SK-N-SH (cell line): ENCODE measurements around the gene IL32. TPM values are rescaled to one million over a fixed set of nuclear protein-coding genes. Genes with fewer than 3 reads are reported as not detected.
A peak's percentile ranks its signal among the peaks of the same experiment; 100 is the strongest.

Source experiments
- CTCF ChIA-PET: fragments of 300-600, 350-600 bp; formaldehyde crosslinking; extraction: SDS; loops from one replicate; lab custom pipeline; 2021; lab: Yijun Ruan, JAX
- POLR2A ChIA-PET: fragments of 350-600 bp; sonication (Branson Sonifier 250); formaldehyde crosslinking; extraction: SDS; loops from one replicate; lab custom pipeline; 2020; ENCODE audit warnings: antibody characterized with exemption, inconsistent platforms; lab: Yijun Ruan, JAX
- DNase-seq: peaks from one replicate; pipeline ENCODE4 v3.0.0; 2012
- H2AFZ ChIP-seq: fragments of 200-600 bp; sonication (generic); 2 replicates; pipeline ENCODE4 v1.8.1; 2016; ENCODE audit warnings: antibody characterized with exemption, mild to moderate bottlenecking, low read depth
- H3F3A ChIP-seq: fragments of 200-600 bp; sonication (generic); replicated peaks from 2 replicates; pipeline ENCODE3; 2016; ENCODE audit warnings: antibody characterized with exemption, mild to moderate bottlenecking; ENCODE audit not compliant: insufficient read depth
- H3K27ac ChIP-seq, 2 experiments: fragments of 200-500 bp in 1 of 2; fragments of 200-600 bp in 1 of 2; sonication (Bioruptor generic) in 1 of 2; sonication (generic), shearing (Covaris generic) in 1 of 2; 2 replicates each; pipeline versions ENCODE4 v1.5.1 to v1.6.1; 2014 to 2016; ENCODE audit warnings: low read depth in 2 of 2, inconsistent platforms in 1 of 2, low read length in 1 of 2, mild to moderate bottlenecking in 1 of 2, mixed read lengths in 1 of 2
- H3K27me3 ChIP-seq: fragments of 200-600 bp; sonication (generic), shearing (Covaris generic); 2 replicates; pipeline ENCODE4 v1.6.1; 2016; ENCODE audit warnings: mixed run types; ENCODE audit not compliant: insufficient read depth
- H3K36me3 ChIP-seq, 2 experiments: fragments of 200-500 bp in 1 of 2; fragments of 200-600 bp in 1 of 2; sonication (Bioruptor generic) in 1 of 2; sonication (generic) in 1 of 2; replicated peaks in 1 of 2; 2 replicates each; pipeline versions ENCODE3 to v1.5.1; 2014 to 2016; ENCODE audit warnings: low read length in 1 of 2, mild to moderate bottlenecking in 1 of 2; ENCODE audit not compliant: insufficient read depth in 2 of 2, control insufficient read depth in 1 of 2
- H3K4me1 ChIP-seq, 2 experiments: fragments of 200-500 bp in 1 of 2; fragments of 200-600 bp in 1 of 2; sonication (Bioruptor generic) in 1 of 2; sonication (generic), shearing (Covaris generic) in 1 of 2; 2 replicates each; pipeline versions ENCODE4 v1.5.1 to v1.6.1; 2014 to 2016; ENCODE audit warnings: low read depth in 1 of 2, low read length in 1 of 2, mixed run types in 1 of 2; ENCODE audit not compliant: insufficient read depth in 2 of 2, control insufficient read depth in 1 of 2
- H3K4me2 ChIP-seq: fragments of 200-600 bp; sonication (generic), shearing (Covaris generic); 2 replicates; pipeline ENCODE4 v1.6.1; 2017; ENCODE audit warnings: mixed run types
- H3K4me3 ChIP-seq, 2 experiments: fragments of 200-500 bp in 1 of 2; fragments of 200-600 bp in 1 of 2; sonication (Bioruptor generic) in 1 of 2; sonication (generic), shearing (Covaris generic) in 1 of 2; 2 replicates each; pipeline versions ENCODE4 v1.5.1 to v1.8.1; 2014 to 2016; ENCODE audit warnings: low read depth in 2 of 2, inconsistent platforms in 1 of 2, low read length in 1 of 2, mild to moderate bottlenecking in 1 of 2, mixed read lengths in 1 of 2, moderate library complexity in 1 of 2
- H3K79me2 ChIP-seq: fragments of 200-600 bp; sonication (generic); 2 replicates; pipeline ENCODE4 v1.8.1; 2017; ENCODE audit warnings: mild to moderate bottlenecking; ENCODE audit not compliant: insufficient read depth
- H3K9ac ChIP-seq: fragments of 200-600 bp; sonication (generic); 2 replicates; pipeline ENCODE4 v1.6.1; 2017; ENCODE audit warnings: mixed run types
- H3K9me2 ChIP-seq: fragments of 200-600 bp; sonication (generic); 2 replicates; pipeline ENCODE4 v1.6.1; 2017; ENCODE audit warnings: mixed run types
- H3K9me3 ChIP-seq: fragments of 200-600 bp; sonication (generic); 2 replicates; pipeline ENCODE4 v1.6.1; 2017; ENCODE audit warnings: mixed run types, mild to moderate bottlenecking, moderate library complexity
- H4K20me1 ChIP-seq: fragments of 200-600 bp; sonication (generic); 2 replicates; pipeline ENCODE4 v1.6.1; 2017; ENCODE audit warnings: mild to moderate bottlenecking, mixed run types; ENCODE audit not compliant: insufficient read depth
- ELF1 ChIP-seq: IDR thresholded peaks from 2 replicates; pipeline ENCODE4 v1.4.0; 2012
- EZH2phosphoT487 ChIP-seq: fragments of 200-600 bp; sonication (generic); IDR thresholded peaks from 2 replicates; pipeline ENCODE4 v1.6.1; 2017; ENCODE audit warnings: low read depth, mixed run types, mild to moderate bottlenecking, antibody characterized with exemption, moderate library complexity, borderline replicate concordance
- FOXM1 ChIP-seq: IDR thresholded peaks from 2 replicates; pipeline ENCODE4 v1.4.0; 2012; ENCODE audit warnings: low read depth, mild to moderate bottlenecking
- GABPA ChIP-seq: IDR thresholded peaks from 2 replicates; pipeline ENCODE4 v1.4.0; 2012; ENCODE audit warnings: low read depth, mild to moderate bottlenecking
- GATA2 ChIP-seq: sonication (generic); formaldehyde crosslinking; IDR thresholded peaks from 2 replicates; pipeline ENCODE4 v1.5.0; 2020; ENCODE audit warnings: mild to moderate bottlenecking, missing genetic modification reagents
- IRF3 ChIP-seq: fragments of 150-350 bp; IDR thresholded peaks from 2 replicates; pipeline ENCODE4 v1.6.1; 2016; ENCODE audit warnings: mild to moderate bottlenecking, low read depth, low read length
- NRF1 ChIP-seq: IDR thresholded peaks from 2 replicates; pipeline ENCODE4 v1.6.1; 2012; ENCODE audit warnings: low read depth, mild to moderate bottlenecking, low read length
- PBX3 ChIP-seq: IDR thresholded peaks from 2 replicates; pipeline ENCODE4; 2012
- POLR2AphosphoS5 ChIP-seq: IDR thresholded peaks from 2 replicates; pipeline ENCODE4 v1.6.1; 2012; ENCODE audit warnings: low read depth, low read length
- REST ChIP-seq: IDR thresholded peaks from 2 replicates; pipeline ENCODE4 v1.6.1; 2012; ENCODE audit warnings: mild to moderate bottlenecking, low read depth, low read length, moderate library complexity
- SIN3A ChIP-seq: IDR thresholded peaks from 2 replicates; pipeline ENCODE4 v1.6.1; 2012; ENCODE audit warnings: low read depth, mild to moderate bottlenecking, low read length, moderate library complexity, borderline replicate concordance
- TCF12 ChIP-seq: IDR thresholded peaks from 2 replicates; pipeline ENCODE4 v1.4.0; 2012
- TEAD4 ChIP-seq: IDR thresholded peaks from 2 replicates; pipeline ENCODE4 v1.4.0; 2012; ENCODE audit warnings: mild to moderate bottlenecking, borderline replicate concordance; ENCODE audit not compliant: insufficient read depth
- WGBS: methylation state at CpG from one replicate; pipeline ENCODE4 v1.1.6; 2017; ENCODE audit warnings: low lambda C conversion rate; 5-methylcytosine and 5-hydroxymethylcytosine counted together
- polyA plus RNA-seq, 3 experiments: library from polyadenylated mRNA; depleted of rRNA; stranded (reverse); fragments of >200 nt; gene quantifications; 2 replicates each; pipeline ENCODE4 v1.2.3, GENCODE V29; 2012

The IL32 gene
- polyA plus RNA-seq, 1 of the 3 experiments (the other 2 are of a cell fraction) = 26.4 TPM

GRCh38 chr16:3019594-3020246, 45.7 kb upstream of the IL32 start:
- Histone ChIP-seq H3K4me2 (peak overlapping the region; percentile 99), H4K20me1 (peaks cover 8% of the 10 kb centered on the region)
- POLR2A ChIA-PET = interaction anchor here (1.3 to 1.4 kb wide), 2 partner anchors 10 to 15 kb away, joined by 4 to 8 read pairs; no protein-coding TSS in a partner anchor

More at GRCh38 chr16:3019594-3020246, 45.7 kb upstream of the IL32 start:
- no peaks in the 10 kb centered on the region for H3K9me2 ChIP-seq
- 32% methylated on average over 39 of the region's 40 CpGs for WGBS
- peak overlapping the region; percentile 100; the same call in 1 of the 2 replicates for H3K9ac ChIP-seq
- no peak for DNase-seq
- H3K27me3 ChIP-seq = no peaks in the 10 kb centered on the region
- 0 out of 2 replicates have a peak overlapping the region, but pooled peaks have one; percentile 81 for H2AFZ ChIP-seq
- TF ChIP-seq POLR2AphosphoS5 (no peak; the same call in 1 of the 2 replicates), TEAD4 (no peak), GATA2 (CRISPR knock-in tag) (no peak), PBX3 (no peak), ELF1 (no peak), FOXM1 (no peak), TCF12 (no peak), REST (no peak), GABPA (no peak), SIN3A (no peak), NRF1 (no peak), EZH2phosphoT487 (no peak), IRF3 (no peak)
- no peaks in the 10 kb centered on the region for H3K9me3 ChIP-seq
- peak overlapping the region; percentile 80 to 88 for H3K4me3 ChIP-seq
- peaks cover 4 to 16% of the 10 kb centered on the region in 2 experiments for H3K36me3 ChIP-seq
- H3K27ac ChIP-seq = peak overlapping the region in 1 of 2 experiments; percentile 99; a peak in 2 of 4 replicates
- CTCF ChIA-PET = interaction anchor here (0.8 to 8.5 kb wide), 5 partner anchors 12 to 152 kb away, joined by 3 to 111 read pairs (median 4); no protein-coding TSS in a partner anchor
- peaks cover 31% of the 10 kb centered on the region for H3F3A ChIP-seq
- H3K79me2 ChIP-seq = peaks cover 11% of the 10 kb centered on the region; the same call in 1 of the 2 replicates
- peaks cover 8 to 33% of the 10 kb centered on the region in 2 experiments; a peak in 3 of 4 replicates for H3K4me1 ChIP-seq
